Gastroesophageal sphincter (tissue), 4 donors: ENCODE data around the gene ISM1. TPM values are rescaled to one million over a fixed set of nuclear protein-coding genes. Genes with fewer than 3 reads are reported as not detected.

Source experiments
- ATAC-seq: fragments of 150-250 bp; one replicate; pipeline ENCODE4 v1.9.1; 2016; ENCODE audit warnings: mild to moderate bottlenecking, moderate library complexity
- H3K27ac ChIP-seq, 4 donors: fragments of 200-600 bp; sonication (generic) in 3 of 4; 1 replicate in 3 of 4; 2 replicates in 1 of 4; pipeline ENCODE4 v1.5.1; 2016 to 2019
- H3K27me3 ChIP-seq: fragments of 200-600 bp; sonication (generic); one replicate; pipeline ENCODE4 v1.5.1; 2019
- H3K36me3 ChIP-seq, 2 donors: fragments of 200-600 bp; sonication (generic); one replicate each; pipeline ENCODE4 v1.5.1; 2019; ENCODE audit warnings: control low read depth in 1 of 2
- H3K4me1 ChIP-seq, 3 donors: fragments of 200-600 bp; sonication (generic); 1 replicate in 2 of 3; 2 replicates in 1 of 3; pipeline ENCODE4 v1.5.1; 2016 to 2019; ENCODE audit warnings: control low read depth in 2 of 3
- H3K4me3 ChIP-seq, 2 donors: fragments of 200-600 bp; sonication (generic); one replicate each; pipeline ENCODE4 v1.5.1; 2019; ENCODE audit warnings: mild to moderate bottlenecking in 1 of 2, moderate library complexity in 1 of 2
- H3K9me3 ChIP-seq, 3 donors: fragments of 200-600 bp; sonication (generic); one replicate each; pipeline ENCODE4 v1.5.1; 2017 to 2019; ENCODE audit warnings: control low read depth in 2 of 3
- EP300 ChIP-seq: sonication (generic); formaldehyde crosslinking; IDR thresholded peaks from one replicate; pipeline ENCODE4 v1.6.1; 2017; ENCODE audit warnings: antibody characterized with exemption, mild to moderate bottlenecking
- POLR2A ChIP-seq, 2 donors: fragments of 450-650 bp; IDR thresholded peaks; one replicate each; pipeline ENCODE4 v1.6.1; 2017; ENCODE audit warnings: antibody characterized with exemption in 2 of 2, mild to moderate bottlenecking in 2 of 2, moderate library complexity in 1 of 2
- POLR2AphosphoS5 ChIP-seq: sonication (generic); formaldehyde crosslinking; IDR thresholded peaks from one replicate; pipeline ENCODE4 v1.6.1; 2017; ENCODE audit warnings: antibody characterized with exemption
- WGBS, 2 donors: methylation state at CpG; one replicate each; pipeline ENCODE4 v1.1.5; 2018; ENCODE audit warnings: low coverage in 1 of 2; 5-methylcytosine and 5-hydroxymethylcytosine counted together
- total RNA-seq, 4 donors: library from RNA; depleted of rRNA; stranded (reverse); fragments of >200 nt; gene quantifications; one replicate each; pipeline ENCODE4 v1.1.0, GENCODE V29; 2016
- TF ChIP-seq, protein P1 (sequence below), 4 experiments: fragments of 200-600 bp in 2 of 4; fragments of 450-650 bp in 2 of 4; sonication (generic) in 1 of 4; IDR thresholded peaks; one replicate each; pipeline ENCODE4 v1.5.1; 2017 to 2019; ENCODE audit warnings: antibody characterized with exemption in 4 of 4, mild to moderate bottlenecking in 2 of 4, moderate library complexity in 2 of 4

The ISM1 gene
- total RNA-seq, 4 donors from 2014 or later = 3.6 to 8.1 (median 6.4) TPM

- Histone ChIP-seq H3K4me3 (no peak overlapping the region), H3K4me1 (peaks cover 0 to 16% (median 7%) of the 10 kb centered on the region in 3 donors), H3K27me3 (no peaks in the 10 kb centered on the region), H3K27ac (peak overlapping the region in 1 of 4 donors; percentile 1), H3K36me3 (no peaks in the 10 kb centered on the region), H3K9me3 (no peaks in the 10 kb centered on the region)
- no peak for ATAC-seq
- 80 to 90% methylated on average over 2 of the region's 2 CpGs for whole genome bisulfite sequencing, 2 donors
- TF ChIP-seq POLR2AphosphoS5 = no peak
- TF ChIP-seq POLR2A (IDR thresholded peaks at IDR 0.05) = no peak
- TF ChIP-seq EP300 = no peak
- TF ChIP-seq, protein P1, sequence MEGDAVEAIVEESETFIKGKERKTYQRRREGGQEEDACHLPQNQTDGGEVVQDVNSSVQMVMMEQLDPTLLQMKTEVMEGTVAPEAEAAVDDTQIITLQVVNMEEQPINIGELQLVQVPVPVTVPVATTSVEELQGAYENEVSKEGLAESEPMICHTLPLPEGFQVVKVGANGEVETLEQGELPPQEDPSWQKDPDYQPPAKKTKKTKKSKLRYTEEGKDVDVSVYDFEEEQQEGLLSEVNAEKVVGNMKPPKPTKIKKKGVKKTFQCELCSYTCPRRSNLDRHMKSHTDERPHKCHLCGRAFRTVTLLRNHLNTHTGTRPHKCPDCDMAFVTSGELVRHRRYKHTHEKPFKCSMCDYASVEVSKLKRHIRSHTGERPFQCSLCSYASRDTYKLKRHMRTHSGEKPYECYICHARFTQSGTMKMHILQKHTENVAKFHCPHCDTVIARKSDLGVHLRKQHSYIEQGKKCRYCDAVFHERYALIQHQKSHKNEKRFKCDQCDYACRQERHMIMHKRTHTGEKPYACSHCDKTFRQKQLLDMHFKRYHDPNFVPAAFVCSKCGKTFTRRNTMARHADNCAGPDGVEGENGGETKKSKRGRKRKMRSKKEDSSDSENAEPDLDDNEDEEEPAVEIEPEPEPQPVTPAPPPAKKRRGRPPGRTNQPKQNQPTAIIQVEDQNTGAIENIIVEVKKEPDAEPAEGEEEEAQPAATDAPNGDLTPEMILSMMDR (IDR thresholded peaks at IDR 0.05) = no peak
Measured at GRCh38 chr20:13333036-13333435, 112.0 kb downstream of the ISM1 start.

- Histone ChIP-seq H3K9me3 (no peaks in the 10 kb centered on the region), H3K27ac (peak overlapping the region in 1 of 4 donors; percentile 1), H3K4me1 (peaks cover 0 to 16% (median 7%) of the 10 kb centered on the region in 3 donors), H3K36me3 (no peaks in the 10 kb centered on the region), H3K27me3 (no peaks in the 10 kb centered on the region), H3K4me3 (no peak overlapping the region)
- ATAC-seq = peak; percentile 31
- peak; percentile 50 for TF ChIP-seq POLR2AphosphoS5
- TF ChIP-seq, protein P1 (IDR thresholded peaks at IDR 0.05) = no peak
- 8 to 14% methylated on average over 3 of the region's 3 CpGs for WGBS, 2 donors
Measured at GRCh38 chr20:13333793-13334192, 112.7 kb downstream of the ISM1 start.

- ATAC-seq = no peak
- H3K27ac ChIP-seq = no peak overlapping the region
- no peaks in the 10 kb centered on the region for H3K9me3 ChIP-seq
- peaks cover 0 to 16% (median 7%) of the 10 kb centered on the region in 3 donors for H3K4me1 ChIP-seq
- WGBS, 2 donors = 75% methylated on average over 1 of the region's 4 CpGs; no CpG with 5 or more reads in 1 of the 2 donors
- TF ChIP-seq EP300 (no peak), POLR2AphosphoS5 (no peak), POLR2A (IDR thresholded peaks at IDR 0.05) (no peak)
- no peaks in the 10 kb centered on the region for H3K36me3 ChIP-seq
- H3K27me3 ChIP-seq = no peaks in the 10 kb centered on the region
- no peak overlapping the region for H3K4me3 ChIP-seq
Measured at GRCh38 chr20:13336308-13337089, 115.4 kb downstream of the ISM1 start.

DNA sequence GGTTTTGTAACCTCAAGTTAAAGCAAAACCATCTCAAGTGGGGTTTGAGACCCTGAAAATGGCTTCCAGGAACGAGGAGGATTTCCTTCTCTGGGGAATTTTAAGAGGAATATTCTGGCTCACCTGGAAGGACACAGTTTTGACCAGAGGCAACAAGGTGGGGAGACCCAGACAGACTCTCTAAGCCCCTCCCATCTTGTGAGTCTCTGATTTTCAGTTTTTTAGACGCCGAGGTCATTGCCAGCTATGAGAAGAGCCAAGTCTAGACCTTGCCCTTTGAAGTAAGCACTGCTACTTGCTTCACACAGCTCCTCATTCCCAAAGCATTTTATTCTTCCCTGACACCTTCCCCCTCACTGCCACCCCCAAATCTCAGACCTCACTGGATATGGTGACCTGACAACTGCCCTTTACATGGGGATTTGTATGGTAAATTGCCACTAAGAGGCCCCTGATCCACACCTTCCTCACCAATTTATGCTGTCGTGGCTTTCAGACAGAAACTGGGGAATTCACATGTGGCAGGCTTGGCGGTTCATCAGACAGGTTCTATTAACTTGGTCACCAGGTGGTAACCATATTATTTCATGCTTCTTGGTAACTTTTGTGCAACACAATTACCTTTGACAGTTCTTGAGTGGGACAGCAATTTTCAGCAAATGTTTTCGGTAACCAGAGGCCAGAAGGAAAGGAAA, 116.2 kb downstream of the ISM1 start:
- 82 to 86% methylated on average over 6 of the region's 6 CpGs for WGBS, 2 donors
- no peak overlapping the region for H3K27ac ChIP-seq
- no peak for ATAC-seq

GRCh38 chr20:13338097-13338661, 117.1 kb downstream of the ISM1 start:
- H3K4me3 ChIP-seq = no peak overlapping the region
- ATAC-seq = no peak
- TF ChIP-seq, protein P1 (IDR thresholded peaks at IDR 0.05) = no peak
- TF ChIP-seq EP300 = no peak
- no peak for TF ChIP-seq POLR2A (IDR thresholded peaks at IDR 0.05)
- TF ChIP-seq POLR2AphosphoS5 = no peak
- no peaks in the 10 kb centered on the region for H3K9me3 ChIP-seq
- H3K27me3 ChIP-seq = no peaks in the 10 kb centered on the region
- H3K36me3 ChIP-seq = no peaks in the 10 kb centered on the region
- H3K27ac ChIP-seq = no peak overlapping the region
- 86 to 92% methylated on average over 1 to 2 of the region's 2 CpGs for WGBS, 2 donors
- peaks cover 0 to 14% (median 7%) of the 10 kb centered on the region in 3 donors for H3K4me1 ChIP-seq

More for the DNA sequence above, 116.2 kb downstream of the ISM1 start:
- Histone ChIP-seq H3K4me3 (no peak overlapping the region), H3K36me3 (no peaks in the 10 kb centered on the region), H3K27me3 (no peaks in the 10 kb centered on the region), H3K9me3 (no peaks in the 10 kb centered on the region), H3K4me1 (peaks cover 0 to 16% (median 7%) of the 10 kb centered on the region in 3 donors)
- TF ChIP-seq POLR2A (IDR thresholded peaks at IDR 0.05) = no peak
